ENCODE results near the gene MTARC2.

The MTARC2 gene

GRCh38 chr1:220809704-220810103 is 61.6 kb downstream of the MTARC2 start:
- no peak for TF ChIP-seq CTCF (conservative IDR thresholded peaks at IDR 0.05; ENCODE audit: control insufficient read depth, insufficient read depth, low read depth, low read length)
- DNase-seq (ENCODE audit: low read depth): no peak
- H3K4me3 ChIP-seq (ENCODE audit: control insufficient read depth, low read depth, low read length): no peak overlapping the region

GRCh38 chr1:220810179-220810653 is 62.1 kb downstream of the MTARC2 start:
- peak; percentile 97 for TF ChIP-seq CTCF (conservative IDR thresholded peaks at IDR 0.05; ENCODE audit: control insufficient read depth, insufficient read depth, low read depth, low read length)
- DNase-seq (ENCODE audit: low read depth): peak; percentile 77
- peak overlapping the region; percentile 27 for H3K4me3 ChIP-seq (ENCODE audit: control insufficient read depth, low read depth, low read length)

GRCh38 chr1:220810963-220811362 is 62.8 kb downstream of the MTARC2 start:
- no peak for DNase-seq (ENCODE audit: low read depth)
- no peak for TF ChIP-seq CTCF (conservative IDR thresholded peaks at IDR 0.05; ENCODE audit: control insufficient read depth, insufficient read depth, low read depth, low read length)
- H3K4me3 ChIP-seq (ENCODE audit: control insufficient read depth, low read depth, low read length): no peak overlapping the region

- H3K4me3 ChIP-seq (ENCODE audit: control insufficient read depth, low read depth, low read length): no peak overlapping the region
- no peak for TF ChIP-seq CTCF (conservative IDR thresholded peaks at IDR 0.05; ENCODE audit: control insufficient read depth, insufficient read depth, low read depth, low read length)
- DNase-seq (ENCODE audit: low read depth): no peak
These were observed 63.6 kb downstream of the MTARC2 start for GRCh38 chr1:220811695-220812094.

GRCh38 chr1:220812308-220812707 is 64.2 kb downstream of the MTARC2 start:
- H3K4me3 ChIP-seq (ENCODE audit: control insufficient read depth, low read depth, low read length): no peak overlapping the region
- no peak for TF ChIP-seq CTCF (conservative IDR thresholded peaks at IDR 0.05; ENCODE audit: control insufficient read depth, insufficient read depth, low read depth, low read length)
- no peak for DNase-seq (ENCODE audit: low read depth)

GRCh38 chr1:220813013-220813412 is 64.9 kb downstream of the MTARC2 start:
- no peak for TF ChIP-seq CTCF (conservative IDR thresholded peaks at IDR 0.05; ENCODE audit: control insufficient read depth, insufficient read depth, low read depth, low read length)
- DNase-seq (ENCODE audit: low read depth): no peak
- H3K4me3 ChIP-seq (ENCODE audit: control insufficient read depth, low read depth, low read length): no peak overlapping the region

GRCh38 chr1:220815409-220815808 is 67.3 kb downstream of the MTARC2 start:
- TF ChIP-seq CTCF (conservative IDR thresholded peaks at IDR 0.05; ENCODE audit: control insufficient read depth, insufficient read depth, low read depth, low read length): no peak

More at GRCh38 chr1:220815409-220815808, 67.3 kb downstream of the MTARC2 start:
- no peak for DNase-seq (ENCODE audit: low read depth)
- no peak overlapping the region for H3K4me3 ChIP-seq (ENCODE audit: control insufficient read depth, low read depth, low read length)

All from fibroblast of mammary gland (primary cell).